Large intestine (tissue), 12 donors: ENCODE data around the gene TMTC4. TPM values are rescaled to one million over a fixed set of nuclear protein-coding genes. Genes with fewer than 3 reads are reported as not detected.
"Not testable (repeated sequence)": the region's sequence is repeated elsewhere in the genome, so short reads cannot be mapped to it uniquely, and the experiment has no call there.

Experiments
- DNase-seq, 2 donors: peaks; one replicate each; pipeline versions ENCODE4 v3.0.0 to v3.0.0-alpha.2; 2013
- H3K27ac ChIP-seq: one replicate; pipeline ENCODE4 v1.5.1; 2013; ENCODE audit warnings: low read length
- H3K27me3 ChIP-seq: 2 replicates; pipeline ENCODE4 v1.6.1; 2013; ENCODE audit warnings: low read length; ENCODE audit not compliant: control insufficient read depth, insufficient read depth
- H3K36me3 ChIP-seq: 2 replicates; pipeline ENCODE4 v1.6.1; 2013; ENCODE audit warnings: low read length; ENCODE audit not compliant: control insufficient read depth, insufficient read depth
- H3K4me1 ChIP-seq: one replicate; pipeline ENCODE4 v1.6.1; 2013; ENCODE audit warnings: low read length; ENCODE audit not compliant: control insufficient read depth, insufficient read depth
- H3K4me3 ChIP-seq: one replicate; pipeline ENCODE4 v1.5.1; 2013; ENCODE audit warnings: low read length
- H3K9me3 ChIP-seq: one replicate; pipeline ENCODE4 v1.6.1; 2013; ENCODE audit warnings: mild to moderate bottlenecking, low read depth, low read length, moderate library complexity; ENCODE audit not compliant: control insufficient read depth
- WGBS: methylation state at CpG from one replicate; pipeline ENCODE4 v1.1.5; 2013; ENCODE audit warnings: low lambda C conversion rate; ENCODE audit not compliant: insufficient coverage; 5-methylcytosine and 5-hydroxymethylcytosine counted together
- long read RNA-seq, 11 donors: transcript quantifications; one replicate each; lab custom pipeline, GENCODE V29; 2026
- polyA plus RNA-seq: library from polyadenylated mRNA; unstranded; fragments of 120-200 nt; gene quantifications from one replicate; pipeline ENCODE4 v1.2.1, GENCODE V29; 2013

TMTC4 gene
- 27.1 TPM for polyA plus RNA-seq
- long read RNA-seq, donor 1, partial matches to known transcripts, result 0 of 1 reads
- long read RNA-seq, donor 1, other reads (novel, unspliced or antisense), result 0 of 1 reads
- long read RNA-seq, donor 2, partial matches to known transcripts, result 5 of 9 reads
- long read RNA-seq, donor 2, other reads (novel, unspliced or antisense), result 0 of 9 reads
- long read RNA-seq, donor 3, result 0 reads
- long read RNA-seq, donor 4, result 0 reads
- long read RNA-seq, donor 5, partial matches to known transcripts, result 0 of 1 reads
- long read RNA-seq, donor 5, other reads (novel, unspliced or antisense), result 0 of 1 reads
- long read RNA-seq, donor 6, result 0 reads
- long read RNA-seq, donor 7, partial matches to known transcripts, result 0 of 1 reads
- long read RNA-seq, donor 7, other reads (novel, unspliced or antisense), result 0 of 1 reads
- long read RNA-seq, donor 8, partial matches to known transcripts, result 7 of 8 reads
- long read RNA-seq, donor 8, other reads (novel, unspliced or antisense), result 0 of 8 reads
- long read RNA-seq, donor 9, partial matches to known transcripts, result 0 of 4 reads
- long read RNA-seq, donor 9, other reads (novel, unspliced or antisense), result 0 of 4 reads
- long read RNA-seq, donor 10, partial matches to known transcripts, result 0 of 7 reads
- long read RNA-seq, donor 10, other reads (novel, unspliced or antisense), result 0 of 7 reads
- long read RNA-seq, donor 11, partial matches to known transcripts, result 0 of 1 reads
- long read RNA-seq, donor 11, other reads (novel, unspliced or antisense), result 0 of 1 reads

GRCh38 chr13:100674572-100674871 is at the start of gene TMTC4:
TMTC4 (minus strand) TSS chr13:100674795; CDS start chr13:100670362, 4,433 bp downstream.
- no peak for DNase-seq
- Histone ChIP-seq H3K27me3 (no peaks in the 10 kb centered on the region), H3K27ac (peak within 1 kb of the TSS; percentile 88), H3K4me1 (peaks cover 15% of the 10 kb centered on the region), H3K4me3 (peak within 1 kb of the TSS; percentile 87), H3K9me3 (no peaks in the 10 kb centered on the region), H3K36me3 (peaks cover 4% of the 10 kb centered on the region)
- no CpG with 5 or more reads among the region's 45 CpGs for WGBS

- DNase-seq, result no peak
- Histone ChIP-seq H3K4me3 (no peak overlapping the region), H3K9me3 (peaks cover 3% of the 10 kb centered on the region), H3K36me3 (no peaks in the 10 kb centered on the region), H3K4me1 (no peaks in the 10 kb centered on the region), H3K27me3 (no peaks in the 10 kb centered on the region), H3K27ac (no peak overlapping the region)
- WGBS, result no CpG with 5 or more reads among the region's 7 CpGs
Measured at GRCh38 chr13:100722517-100722916, 47.9 kb upstream of the TMTC4 start.

- WGBS, result 80% methylated on average over 1 of the region's 6 CpGs
- H3K4me1 ChIP-seq, result no peaks in the 10 kb centered on the region
- H3K27ac ChIP-seq, result no peak overlapping the region
- no peak overlapping the region for H3K4me3 ChIP-seq
- peaks cover 3% of the 10 kb centered on the region for H3K9me3 ChIP-seq
- peak; percentile 15 to 23 for DNase-seq
- H3K27me3 ChIP-seq, result no peaks in the 10 kb centered on the region
- H3K36me3 ChIP-seq, result no peaks in the 10 kb centered on the region
Measured at GRCh38 chr13:100721885-100722512, 47.4 kb upstream of the TMTC4 start.

GRCh38 chr13:100715604-100716003 is 41.0 kb upstream of the TMTC4 start:
- no peak overlapping the region for H3K4me3 ChIP-seq
- no peaks in the 10 kb centered on the region for H3K27me3 ChIP-seq
- DNase-seq, result no peak
- WGBS, result no CpG with 5 or more reads among the region's 7 CpGs
- no peaks in the 10 kb centered on the region for H3K36me3 ChIP-seq
- H3K9me3 ChIP-seq, result peaks cover 3% of the 10 kb centered on the region
- H3K27ac ChIP-seq, result no peak overlapping the region
- H3K4me1 ChIP-seq, result no peaks in the 10 kb centered on the region

- no peaks in the 10 kb centered on the region for H3K36me3 ChIP-seq
- H3K27me3 ChIP-seq, result no peaks in the 10 kb centered on the region
- no peak for DNase-seq
- H3K9me3 ChIP-seq, result peaks cover under 1% of the 10 kb centered on the region
- no peak overlapping the region for H3K27ac ChIP-seq
- WGBS, result no CpG with 5 or more reads among the region's 2 CpGs
- no peak overlapping the region for H3K4me3 ChIP-seq
- H3K4me1 ChIP-seq, result no peaks in the 10 kb centered on the region
Measured at GRCh38 chr13:100714478-100714877, 39.9 kb upstream of the TMTC4 start.

- WGBS, result 100% methylated on average over 3 of the region's 5 CpGs
Measured at GRCh38 chr13:100710176-100710575, 35.6 kb upstream of the TMTC4 start.

GRCh38 chr13:100707818-100708740 is 33.5 kb upstream of the TMTC4 start:
- Histone ChIP-seq H3K4me3 (no peak overlapping the region), H3K27ac (no peak overlapping the region), H3K4me1 (no peaks in the 10 kb centered on the region), H3K27me3 (no peaks in the 10 kb centered on the region), H3K36me3 (no peaks in the 10 kb centered on the region), H3K9me3 (no peaks in the 10 kb centered on the region)
- no peak for DNase-seq
- WGBS, result 92% methylated on average over 4 of the region's 12 CpGs

More at GRCh38 chr13:100710176-100710575, 35.6 kb upstream of the TMTC4 start:
- Histone ChIP-seq H3K27ac (no peak overlapping the region), H3K4me1 (no peaks in the 10 kb centered on the region), H3K27me3 (no peaks in the 10 kb centered on the region), H3K36me3 (no peaks in the 10 kb centered on the region), H3K4me3 (no peak overlapping the region), H3K9me3 (no peaks in the 10 kb centered on the region)
- no peak for DNase-seq

GRCh38 chr13:100698331-100698730 is 23.7 kb upstream of the TMTC4 start:
- WGBS, result no CpG with 5 or more reads among the region's 16 CpGs
- H3K9me3 ChIP-seq, H3K4me1 ChIP-seq, H3K27ac ChIP-seq, DNase-seq, H3K27me3 ChIP-seq, H3K36me3 ChIP-seq, H3K4me3 ChIP-seq: not testable (repeated sequence)

- H3K27ac ChIP-seq, result no peak overlapping the region
- H3K27me3 ChIP-seq, result no peaks in the 10 kb centered on the region
- no peak overlapping the region for H3K4me3 ChIP-seq
- H3K4me1 ChIP-seq, result no peaks in the 10 kb centered on the region
- H3K36me3 ChIP-seq, result no peaks in the 10 kb centered on the region
- WGBS, result 90% methylated on average over 2 of the region's 2 CpGs
- H3K9me3 ChIP-seq, result no peaks in the 10 kb centered on the region
- no peak for DNase-seq
Measured at GRCh38 chr13:100695509-100695773, 20.8 kb upstream of the TMTC4 start.
